HG02588 (cell line): ENCODE measurements around the gene OSM.

Experiments used
- ATAC-seq: cut with Tn5 transposase; IDR thresholded peaks from one replicate; pipeline ENCODE4 v1.9.1; 2021; ENCODE audit warnings: mild to moderate bottlenecking, moderate library complexity; ENCODE audit not compliant: unreplicated experiment

Gene OSM

DNA sequence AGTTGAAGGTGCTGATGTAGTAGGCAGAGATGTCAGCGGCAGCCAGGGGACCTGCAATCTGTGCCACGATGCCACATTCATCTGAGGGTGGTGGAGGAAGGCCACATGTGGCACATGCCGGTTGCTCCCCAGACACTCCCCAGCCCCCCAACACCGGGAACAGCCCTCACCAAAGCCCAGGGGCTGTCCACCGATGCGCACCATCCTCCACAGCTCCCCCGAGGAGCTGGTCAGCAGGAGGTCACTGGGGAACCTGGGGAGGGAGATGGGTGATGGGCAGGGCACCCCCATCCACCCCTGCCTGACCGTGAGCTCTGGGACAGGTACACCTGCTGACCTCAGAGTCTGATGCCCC, 19.2 kb upstream of the OSM start:
- no peak for ATAC-seq

DNA sequence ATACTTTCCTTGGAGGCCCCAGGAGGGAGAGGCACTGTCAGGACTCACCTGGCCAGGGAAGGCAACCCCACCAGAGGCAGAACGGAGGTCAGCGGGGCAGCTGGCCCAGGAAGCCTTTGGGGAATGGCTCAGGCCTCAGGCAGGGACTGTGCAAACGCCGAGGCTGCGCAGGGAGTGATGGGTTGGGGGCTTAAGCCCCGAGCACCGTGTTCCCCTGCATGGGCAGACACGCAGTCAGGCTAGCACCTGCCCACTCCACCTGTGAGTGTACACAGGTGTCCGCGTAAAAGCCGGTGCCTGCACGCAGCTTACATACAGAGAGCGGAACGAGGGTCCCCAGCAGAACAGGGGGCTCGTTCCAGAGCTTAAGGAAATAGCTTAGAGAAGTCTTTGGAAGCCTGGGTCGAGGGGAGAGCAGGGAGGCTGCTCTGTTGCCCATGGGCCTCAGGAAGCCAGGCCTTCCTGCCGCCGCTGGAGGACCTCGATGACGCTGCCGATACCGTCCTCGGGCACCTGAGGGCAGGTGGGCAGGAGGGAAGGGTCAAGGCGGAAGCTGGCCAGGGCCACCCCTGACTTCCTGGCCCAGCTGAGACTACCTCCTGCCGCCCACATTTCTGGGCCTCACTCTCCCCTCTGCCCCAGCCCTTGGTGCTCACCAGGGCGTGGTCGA, 18.7 kb upstream of the OSM start:
- no peak for ATAC-seq

DNA sequence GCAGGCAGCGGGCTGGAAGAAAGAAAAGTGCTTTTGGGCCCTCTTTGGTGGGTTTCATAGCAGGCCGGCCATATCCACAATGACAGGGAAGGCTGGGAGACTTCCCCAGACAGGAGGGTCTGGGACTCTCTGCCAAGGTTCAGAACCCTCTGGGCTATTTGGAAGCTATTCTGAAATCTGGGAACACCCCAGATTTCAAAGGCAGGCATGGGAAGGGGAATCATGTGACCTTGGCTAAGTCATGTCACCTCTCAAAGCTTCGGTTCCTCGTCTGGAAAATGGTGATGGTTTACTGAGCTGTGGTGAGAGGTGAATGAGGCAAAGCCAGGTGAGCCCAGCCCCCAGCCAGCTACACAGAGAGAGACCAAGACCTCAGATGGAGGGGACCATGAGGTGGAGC, 18.0 kb upstream of the OSM start:
- ATAC-seq = no peak

DNA sequence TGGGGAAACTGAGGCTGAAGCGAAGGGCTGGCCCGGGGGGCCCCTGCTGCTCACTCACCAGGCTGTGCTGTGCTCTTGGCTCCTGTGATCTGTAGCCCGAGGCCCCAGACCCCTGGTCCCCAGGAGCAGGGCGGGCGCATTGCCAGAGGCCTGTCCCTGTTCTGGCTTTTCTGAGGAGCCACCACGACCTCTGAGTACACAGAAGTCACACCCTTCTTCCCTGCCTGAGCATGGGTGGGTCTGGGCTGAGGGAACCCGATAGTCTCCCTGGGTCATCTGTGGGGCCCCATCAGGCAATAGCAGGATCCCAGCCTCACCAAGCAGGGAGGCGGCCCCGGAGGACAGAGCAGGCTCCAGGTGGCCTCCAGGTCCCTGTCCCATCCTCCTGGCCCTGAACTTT, 17.5 kb upstream of the OSM start:
- ATAC-seq = no peak

DNA sequence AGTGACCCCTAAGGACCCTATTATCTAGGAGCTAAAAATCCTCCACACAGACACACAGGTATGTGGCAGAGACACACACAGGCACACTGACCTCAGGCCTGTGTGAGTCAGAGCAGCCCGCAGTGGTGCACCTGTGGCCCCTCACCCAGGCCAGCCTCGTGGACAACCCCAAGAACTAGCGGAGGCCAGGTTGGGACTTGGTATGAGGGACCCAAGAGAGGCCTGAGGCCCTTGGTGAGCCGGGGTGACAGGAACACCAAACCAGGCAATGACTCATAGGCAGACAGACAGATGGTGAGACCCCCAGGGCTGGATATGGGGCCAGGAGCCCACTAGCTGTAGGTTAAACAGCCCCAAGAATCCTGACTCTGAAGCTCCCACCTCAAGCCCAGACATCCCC, 16.7 kb upstream of the OSM start:
- ATAC-seq = no peak

DNA sequence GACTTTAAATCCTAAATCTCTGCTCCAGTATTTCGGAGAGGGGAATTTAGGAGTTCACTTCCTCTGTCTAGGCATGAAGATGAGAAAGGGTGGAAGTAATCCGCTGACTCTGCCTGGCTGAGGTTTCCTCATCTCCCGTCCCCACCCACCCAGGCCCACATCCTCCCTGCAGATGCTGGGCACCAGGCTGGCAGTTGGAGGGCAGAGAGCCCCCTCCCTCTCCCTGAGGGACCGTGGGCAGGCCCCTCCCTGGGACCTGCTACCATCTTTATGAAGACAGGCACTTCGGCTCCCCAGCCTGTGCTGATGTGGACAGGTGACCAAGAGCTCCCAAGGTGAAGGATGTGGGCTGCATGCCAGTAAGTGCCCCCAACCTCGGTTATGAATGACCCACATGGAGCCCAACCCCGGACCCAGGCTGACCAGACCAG, 16.0 kb upstream of the OSM start:
- no peak for ATAC-seq

DNA sequence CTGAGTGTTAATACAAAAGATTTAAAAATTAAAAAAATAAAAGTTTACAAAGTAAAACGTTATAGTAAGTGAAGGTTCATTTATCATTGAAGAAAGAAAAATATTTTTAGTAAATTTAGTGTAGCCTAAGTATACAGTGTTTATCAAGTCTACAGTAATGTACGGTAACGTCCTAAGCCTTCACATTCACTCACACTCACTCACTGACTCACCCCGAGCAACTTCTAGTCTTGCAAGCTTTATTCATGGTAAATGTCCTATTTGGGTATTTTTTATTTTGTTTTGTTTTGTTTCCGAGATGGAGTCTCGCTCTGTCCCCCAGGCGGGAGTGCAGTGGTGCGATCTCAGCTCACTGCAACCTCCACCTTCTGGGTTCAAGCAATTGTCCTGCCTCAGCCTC, 13.9 kb upstream of the OSM start:
- ATAC-seq = no peak

DNA sequence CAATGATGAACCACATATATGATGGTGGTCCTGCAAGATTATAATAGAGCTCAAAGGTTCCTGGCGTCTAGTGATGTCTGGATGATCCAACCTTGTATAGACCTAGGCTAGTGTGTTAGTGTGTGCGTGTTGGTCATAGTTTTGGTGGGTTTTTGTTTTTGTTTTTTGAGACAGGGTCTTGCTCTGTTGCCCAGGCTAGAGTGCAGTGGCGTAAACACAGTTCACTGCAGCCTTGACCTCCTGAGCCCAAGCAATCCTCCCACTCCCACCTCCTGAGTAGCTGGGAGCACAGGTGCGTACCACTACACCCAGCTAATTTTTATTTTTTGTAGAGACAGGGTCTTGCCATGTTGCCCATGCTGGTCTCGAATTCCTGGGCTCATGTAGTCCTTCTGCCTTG, 13.3 kb upstream of the OSM start:
- ATAC-seq = no peak

DNA sequence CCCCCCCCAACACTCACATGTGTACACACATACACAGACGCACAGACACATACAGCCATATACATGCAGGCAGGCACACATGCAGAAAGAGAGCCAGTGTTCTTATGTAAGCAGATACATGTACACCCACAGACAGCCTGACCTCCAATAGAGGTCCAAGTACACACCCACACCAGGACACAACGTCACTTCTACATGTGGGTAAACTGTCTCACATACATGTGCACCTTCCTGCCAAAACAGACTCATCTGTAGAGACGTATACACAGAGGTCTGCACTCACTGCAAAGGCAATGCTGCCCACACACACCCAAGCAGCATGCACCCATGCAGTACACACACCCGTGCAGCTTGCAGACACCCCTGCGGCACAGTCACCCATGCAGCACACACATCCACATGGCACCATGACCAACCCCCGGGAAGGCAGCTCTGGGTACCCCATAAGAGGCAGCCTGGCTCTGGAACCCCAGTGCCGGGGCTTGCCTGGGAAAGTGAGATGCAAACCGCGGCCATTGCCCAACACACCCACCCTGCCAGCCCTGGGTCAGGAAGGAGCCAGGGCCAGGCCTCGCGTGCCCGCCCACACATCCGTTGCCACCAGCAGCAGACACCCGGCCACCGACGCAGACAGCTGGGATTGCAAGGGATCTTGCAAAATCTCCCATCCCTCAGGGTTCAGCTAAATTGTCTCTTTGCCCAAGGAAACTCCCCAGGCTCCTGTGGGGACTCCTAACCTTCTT, 12.6 kb upstream of the OSM start:
- no peak for ATAC-seq

DNA sequence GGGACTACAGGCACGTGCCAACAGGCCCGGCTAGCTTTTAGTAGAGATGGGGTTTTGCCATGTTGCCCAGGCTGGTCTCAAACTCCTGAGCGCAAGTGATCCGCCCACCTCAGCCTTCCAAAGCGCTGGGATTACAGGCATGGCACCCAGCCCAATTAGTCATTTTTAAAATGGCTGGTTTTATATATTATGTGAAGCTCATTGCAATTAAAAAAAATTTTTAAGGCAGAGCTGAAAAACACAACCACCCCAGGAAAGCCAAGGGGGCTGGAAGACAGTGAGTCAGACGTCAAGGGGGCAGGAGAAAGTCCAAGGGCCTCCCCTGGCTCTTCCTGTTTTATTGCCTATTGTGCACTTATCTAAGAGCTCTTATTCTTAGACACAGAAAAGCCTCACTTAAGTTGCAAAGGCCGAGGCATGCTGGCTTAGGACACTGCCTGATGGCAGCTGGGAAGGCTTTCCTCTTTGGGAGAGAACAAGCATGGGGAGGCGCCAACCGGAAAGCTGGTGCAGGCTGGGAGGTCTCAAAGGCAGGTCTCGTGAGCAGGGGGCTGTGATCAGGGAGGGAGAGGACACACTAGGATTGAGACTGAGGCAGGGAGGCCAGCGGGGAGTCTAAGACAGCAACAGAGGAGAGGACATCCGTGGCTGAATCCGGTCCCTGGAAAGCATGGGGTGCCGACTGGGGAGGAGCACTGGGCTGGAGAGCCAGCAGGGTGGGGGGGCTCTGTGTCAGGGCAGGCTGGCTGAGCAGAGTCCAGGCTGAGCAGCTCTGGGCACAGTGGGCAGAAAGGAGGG, 11.1 kb upstream of the OSM start:
- ATAC-seq = no peak

DNA sequence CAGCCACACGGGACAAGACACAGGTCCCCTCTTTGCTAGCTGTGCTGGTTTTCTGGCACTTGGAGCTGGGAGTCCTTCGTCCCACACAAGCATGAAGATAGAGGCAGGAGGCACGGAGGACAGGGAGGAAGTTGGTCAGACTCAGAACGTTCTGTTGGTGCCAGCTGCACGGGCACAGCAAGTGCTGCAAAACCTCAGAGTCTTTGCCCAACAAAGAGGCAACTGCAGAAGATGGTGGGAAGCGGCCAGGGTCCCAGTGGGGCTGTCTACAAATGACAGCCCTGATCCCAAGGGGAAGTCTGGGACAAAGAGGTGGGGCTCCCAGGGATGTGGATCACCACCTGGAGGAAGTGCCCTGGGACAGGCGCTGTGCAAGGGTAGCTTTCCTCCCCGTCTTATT, 9.4 kb upstream of the OSM start:
- ATAC-seq = no peak

DNA sequence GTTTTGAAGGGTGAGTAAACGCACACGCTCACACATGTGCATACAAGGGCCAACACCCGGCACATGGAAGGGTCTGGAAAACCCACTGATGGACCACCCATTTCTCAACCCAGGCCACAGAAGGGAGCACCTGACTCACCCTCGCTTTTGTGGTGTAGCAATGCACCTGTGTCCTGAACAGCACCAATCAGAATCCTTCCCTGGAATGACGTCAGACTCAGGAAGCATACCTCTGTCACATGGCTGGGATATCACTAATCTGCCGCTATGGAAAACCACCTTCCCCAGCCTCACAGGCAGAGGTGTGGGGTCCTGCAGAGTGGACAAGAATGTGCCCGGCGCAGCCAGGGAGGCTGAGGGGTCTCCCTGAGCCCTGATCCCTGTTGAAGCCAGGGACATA, 9.0 kb upstream of the OSM start:
- no peak for ATAC-seq

DNA sequence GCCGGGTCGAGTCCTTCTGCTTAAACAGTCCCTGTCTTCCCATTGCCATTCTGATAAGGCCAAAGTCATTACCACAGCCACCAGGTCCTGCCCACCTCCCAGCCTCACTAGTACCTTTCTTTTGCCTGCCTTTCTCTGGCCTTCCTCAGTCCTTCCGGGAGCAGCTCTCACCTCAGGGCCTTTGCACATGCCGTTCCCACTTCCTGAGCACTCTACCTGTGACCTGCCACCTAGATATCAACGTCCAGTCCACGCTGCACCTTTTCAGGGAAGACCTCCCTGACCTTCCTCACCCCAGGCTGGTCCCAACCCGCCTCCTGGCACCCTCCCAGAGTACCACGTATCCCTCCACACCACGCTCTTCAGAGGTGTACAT, 7.8 kb upstream of the OSM start:
- ATAC-seq = no peak

DNA sequence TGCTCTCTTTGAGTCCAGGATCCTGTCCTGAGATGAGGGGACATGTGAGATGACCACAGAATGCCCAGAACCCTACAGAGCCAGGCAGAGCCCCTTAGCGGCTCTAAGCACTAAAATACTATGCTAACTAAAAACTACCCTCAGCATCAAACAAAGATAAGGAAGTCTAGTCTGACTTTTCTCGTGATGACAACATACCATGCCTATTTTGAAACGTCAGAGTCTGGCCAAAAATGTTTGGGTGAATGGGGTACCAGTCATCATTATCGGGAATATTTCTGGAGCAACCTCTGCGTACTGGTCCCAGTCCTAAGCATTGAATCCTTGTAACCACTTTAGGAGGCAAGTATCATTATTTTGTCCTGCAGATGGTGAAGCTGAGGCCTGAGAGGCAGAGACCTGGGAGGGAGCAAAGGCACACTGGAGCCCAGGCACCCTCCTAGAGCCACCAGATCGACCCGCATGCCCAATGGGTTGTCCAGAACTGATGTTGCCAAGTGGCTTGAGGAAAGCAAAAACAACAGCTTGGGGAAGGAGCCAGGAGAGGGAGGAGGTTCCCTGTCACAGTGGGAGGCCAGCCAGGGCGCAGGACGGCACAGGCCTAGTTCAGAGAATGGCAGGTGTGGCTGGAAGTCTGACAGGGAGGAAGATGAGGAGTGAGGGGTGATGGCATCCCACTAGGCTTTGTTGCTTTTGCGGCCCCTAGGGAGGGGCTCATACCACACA, 7.2 kb upstream of the OSM start:
- no peak for ATAC-seq

DNA sequence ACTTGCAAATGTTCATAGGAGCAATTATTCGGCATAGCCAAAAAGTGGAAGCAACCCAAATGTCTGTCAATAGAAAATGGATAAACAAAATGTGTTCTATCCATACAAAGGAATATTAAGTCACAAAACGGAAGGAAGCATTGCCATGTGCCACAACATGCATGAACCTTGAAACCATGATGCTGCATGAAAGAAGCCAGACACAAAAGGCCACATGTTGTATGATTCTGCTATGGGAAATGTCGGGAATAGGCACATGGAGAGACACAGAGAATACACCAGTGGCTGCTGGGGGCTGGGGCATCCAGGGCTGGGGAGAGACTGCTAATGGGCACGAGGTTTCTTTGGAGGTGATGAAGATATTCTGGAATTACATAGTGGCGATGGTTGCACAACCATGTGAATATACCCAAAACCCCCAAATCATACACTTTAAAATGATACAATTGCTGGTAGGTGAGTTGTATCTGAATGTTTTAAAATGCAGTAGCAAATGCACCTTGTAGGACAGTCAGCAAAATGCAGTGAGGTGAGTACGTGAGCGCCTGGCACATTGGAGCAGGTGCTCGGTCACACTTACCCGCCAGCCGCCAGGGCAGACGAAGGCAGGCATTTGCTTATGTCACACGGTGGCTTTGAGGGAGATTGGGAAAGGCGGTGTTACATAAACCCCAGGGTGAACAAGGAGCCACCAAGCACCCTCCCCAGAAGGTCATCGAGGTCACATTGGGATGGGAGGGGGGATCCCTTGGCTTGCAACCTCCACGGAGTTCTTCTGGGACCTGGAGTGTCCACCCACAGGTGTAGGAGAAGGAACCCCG, 6.3 kb upstream of the OSM start:
- ATAC-seq = no peak

DNA sequence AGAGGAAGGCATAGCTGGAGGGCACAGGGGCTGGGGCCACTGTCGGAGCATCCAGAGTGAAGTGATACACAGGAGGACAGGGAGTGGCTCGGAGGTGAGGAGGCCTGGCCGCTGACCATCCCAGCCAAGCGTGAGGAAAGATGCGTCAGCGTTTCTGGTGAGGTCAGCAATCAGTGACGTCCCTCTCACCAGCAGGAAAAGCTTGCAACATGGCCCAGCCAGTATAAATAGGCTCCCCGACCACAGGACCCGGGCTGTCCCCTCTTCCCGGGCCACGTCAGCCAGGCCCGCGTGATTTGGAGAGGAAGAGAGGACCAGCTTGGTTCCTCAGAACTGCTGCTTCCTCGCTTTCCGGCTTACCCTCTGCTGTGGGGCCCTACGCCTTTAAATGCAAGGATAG, 4.2 kb upstream of the OSM start:
- no peak for ATAC-seq

DNA sequence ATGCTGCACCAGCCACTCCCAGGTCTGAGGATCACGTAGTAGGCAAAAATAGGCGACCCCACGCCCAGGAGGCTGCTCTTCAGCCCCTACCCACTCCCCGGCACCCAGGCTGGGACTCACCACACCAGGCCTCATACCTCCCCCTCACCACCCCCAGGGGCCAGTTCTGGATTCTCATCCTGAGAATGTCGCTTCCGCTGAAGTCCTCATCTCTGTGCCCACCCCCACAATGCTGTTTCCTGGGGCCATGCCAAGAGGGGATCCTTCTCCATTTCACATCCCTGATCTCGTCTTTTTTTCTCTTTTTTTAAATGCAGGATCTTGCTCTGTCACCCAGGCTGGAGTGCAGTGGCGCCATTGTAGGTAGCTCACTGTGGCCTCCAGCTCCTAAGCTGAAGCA, 1.7 kb upstream of the OSM start:
- ATAC-seq = no peak

DNA sequence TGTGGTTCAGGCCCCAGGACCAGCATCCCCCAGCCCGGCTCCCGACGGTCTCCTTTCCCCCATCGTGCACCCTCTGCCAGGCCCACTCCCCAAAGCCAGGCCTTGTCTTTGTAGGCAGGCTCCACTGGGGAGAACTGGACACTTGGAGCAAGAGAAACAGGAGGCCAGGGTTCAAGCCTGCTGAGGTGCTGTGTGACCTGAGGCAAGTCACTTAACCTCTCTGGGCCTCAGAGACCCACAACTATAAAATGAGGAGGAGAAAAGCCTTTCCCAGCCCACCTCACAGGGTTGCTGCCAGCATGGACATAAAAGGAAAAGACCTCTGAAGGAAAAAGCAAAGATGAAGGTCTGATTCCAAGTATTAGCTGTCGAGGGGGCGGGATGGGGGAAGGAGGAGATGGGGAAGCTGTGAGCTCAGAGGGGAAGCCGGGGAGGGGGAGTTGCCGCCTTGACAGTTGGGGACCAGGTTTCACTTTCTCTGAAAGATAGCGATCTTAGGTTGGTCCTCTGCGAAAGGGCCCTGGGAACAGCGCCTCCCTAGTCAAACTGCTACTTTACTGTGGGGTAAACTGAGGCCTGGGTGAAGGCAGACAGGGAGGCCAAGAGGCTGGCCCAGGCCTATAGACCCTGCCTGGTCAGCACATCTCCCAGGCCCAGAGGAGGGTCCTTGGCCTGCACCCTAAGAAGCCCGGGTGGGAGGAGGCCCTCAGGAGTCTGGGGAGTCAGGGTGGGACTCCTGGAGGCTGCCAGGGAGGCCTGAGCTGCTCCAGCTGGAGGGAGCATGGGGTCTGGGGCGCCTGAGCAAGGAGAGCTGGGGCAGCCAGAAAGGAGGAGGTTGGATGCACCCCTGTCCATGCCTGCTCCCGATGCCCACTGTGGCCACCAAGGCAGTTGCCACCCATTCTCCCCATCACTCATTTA, 991 bp upstream of the OSM start:
- no peak for ATAC-seq

DNA sequence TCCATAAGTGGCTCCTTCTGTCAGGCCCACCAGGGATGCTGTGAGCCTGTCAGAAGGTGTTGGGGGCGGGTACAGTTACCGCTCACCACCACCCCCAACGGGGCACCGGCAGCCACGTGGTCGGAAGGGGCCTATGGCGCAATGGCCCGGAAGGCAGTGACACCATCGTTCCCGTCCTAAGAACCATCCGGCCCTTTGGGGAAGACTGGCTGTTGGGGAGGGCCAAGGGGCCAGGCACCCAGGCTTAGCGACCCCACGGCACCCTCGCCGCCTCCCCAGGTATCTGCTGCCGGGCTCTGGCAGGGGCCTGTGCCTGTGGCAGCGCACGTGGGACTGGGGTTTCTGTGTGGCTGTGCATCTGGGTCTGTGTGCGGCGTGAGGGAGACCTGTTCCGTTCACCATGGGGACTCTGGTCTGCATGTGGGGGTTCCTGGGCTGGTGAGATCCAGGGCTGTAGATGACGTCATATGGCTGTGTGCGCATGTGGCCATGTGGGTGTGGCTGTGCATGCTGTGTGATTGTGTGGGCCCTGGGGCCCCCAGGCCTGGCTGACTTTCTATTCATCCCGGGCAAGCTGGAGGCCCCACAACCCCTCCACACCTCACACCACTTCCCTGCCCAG, 717 bp downstream of the OSM start:
- peak; percentile 63 for ATAC-seq
